GM18498 (cell line): ENCODE data around the gene KMT2C.

Experiments used
- ATAC-seq: cut with Tn5 transposase; IDR thresholded peaks from one replicate; pipeline ENCODE4 v1.9.1; 2021; ENCODE audit warnings: mild to moderate bottlenecking, moderate library complexity; ENCODE audit not compliant: unreplicated experiment

The KMT2C gene

DNA sequence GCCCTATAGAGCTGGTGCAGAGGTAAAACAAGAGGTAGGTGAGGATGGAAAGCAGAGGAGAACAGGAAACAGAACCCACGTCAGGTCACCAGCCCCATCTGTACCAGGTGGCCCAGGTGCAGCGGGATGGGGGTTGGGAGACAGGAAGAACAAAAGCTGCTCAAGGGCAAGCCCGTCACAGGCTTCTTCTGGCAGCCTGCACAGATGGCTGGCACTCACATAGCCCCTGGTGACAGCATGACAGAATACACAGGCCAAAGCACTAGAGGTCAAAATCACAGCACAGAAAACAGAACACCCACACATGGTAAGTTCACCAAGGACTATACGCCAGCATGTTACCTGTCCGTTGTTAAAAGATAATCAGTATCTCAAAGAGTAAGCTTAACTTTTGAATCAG lies 283.5 kb downstream of the KMT2C start:
- no peak for ATAC-seq

DNA sequence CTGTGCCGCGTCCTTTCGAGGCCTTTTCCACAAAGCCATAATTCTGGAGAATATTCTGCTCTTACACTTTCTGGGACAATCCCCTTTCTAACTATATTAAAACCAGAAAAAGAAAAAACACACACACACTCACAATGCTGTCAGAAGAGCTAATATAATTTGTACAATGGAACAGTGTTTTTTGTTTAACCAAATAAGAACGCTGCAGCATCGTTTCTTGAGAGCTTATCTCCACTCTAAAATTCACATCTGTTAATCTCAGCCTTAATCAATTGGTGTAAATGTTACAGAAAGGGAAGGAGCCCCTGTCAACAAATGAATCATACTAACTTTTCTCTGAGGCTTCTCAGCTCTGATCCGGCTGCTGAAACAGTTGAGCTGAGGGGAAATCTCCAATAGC lies 286.4 kb downstream of the KMT2C start:
- ATAC-seq = no peak

DNA sequence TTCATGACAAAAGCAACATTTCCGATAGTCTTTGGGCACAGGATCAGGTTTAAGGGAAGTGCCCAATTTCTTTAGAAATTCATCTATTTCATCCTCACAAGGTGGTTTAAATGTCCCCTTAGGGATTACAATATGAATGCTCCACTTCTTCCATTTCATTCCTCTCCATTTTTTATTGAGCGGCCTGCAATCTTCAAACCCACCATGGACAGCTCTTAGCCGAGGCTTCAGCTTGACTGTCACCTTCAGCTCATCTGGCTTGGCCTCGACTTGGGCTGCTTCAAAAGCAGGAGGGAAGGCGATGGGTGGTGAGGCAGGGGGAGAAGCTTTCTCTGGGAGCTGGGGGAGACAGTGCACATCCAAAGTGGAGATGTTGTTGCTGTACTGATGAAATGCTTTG lies 287.1 kb downstream of the KMT2C start:
- no peak for ATAC-seq

GRCh38 chr7:152145853-152146466 lies 289.8 kb downstream of the KMT2C start:
- ATAC-seq = no peak

DNA sequence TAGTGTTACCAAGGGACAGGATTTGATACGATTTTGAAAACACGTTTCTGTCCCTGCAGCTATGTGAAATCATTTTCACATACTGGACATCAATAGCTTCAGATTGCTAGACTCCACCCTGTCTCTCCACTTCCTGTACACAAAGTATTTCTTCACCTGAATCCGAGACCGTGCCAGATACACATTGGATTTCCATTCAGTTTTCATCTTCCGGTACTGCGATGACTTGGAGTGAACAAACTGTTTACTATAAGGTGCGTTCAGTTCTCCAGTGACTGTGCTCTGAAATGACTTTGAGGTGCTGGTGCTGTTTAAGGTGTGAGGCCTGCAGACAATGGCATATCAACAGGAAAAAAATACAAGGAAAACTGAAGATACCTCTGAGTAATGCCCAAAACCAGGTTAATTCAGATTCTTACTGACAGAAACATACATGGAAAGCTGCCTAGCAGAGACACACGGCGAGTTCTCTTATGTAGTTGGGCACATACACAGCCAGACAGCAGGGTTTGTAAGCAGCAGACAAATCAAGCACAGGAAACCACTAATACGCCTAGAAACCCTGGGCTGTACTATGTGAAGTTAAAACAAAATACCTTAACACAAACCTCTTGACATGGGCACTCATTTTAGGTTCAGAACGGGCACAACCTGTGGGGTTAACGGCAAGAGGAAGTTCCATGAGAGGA lies 291.1 kb downstream of the KMT2C start:
- no peak for ATAC-seq

DNA sequence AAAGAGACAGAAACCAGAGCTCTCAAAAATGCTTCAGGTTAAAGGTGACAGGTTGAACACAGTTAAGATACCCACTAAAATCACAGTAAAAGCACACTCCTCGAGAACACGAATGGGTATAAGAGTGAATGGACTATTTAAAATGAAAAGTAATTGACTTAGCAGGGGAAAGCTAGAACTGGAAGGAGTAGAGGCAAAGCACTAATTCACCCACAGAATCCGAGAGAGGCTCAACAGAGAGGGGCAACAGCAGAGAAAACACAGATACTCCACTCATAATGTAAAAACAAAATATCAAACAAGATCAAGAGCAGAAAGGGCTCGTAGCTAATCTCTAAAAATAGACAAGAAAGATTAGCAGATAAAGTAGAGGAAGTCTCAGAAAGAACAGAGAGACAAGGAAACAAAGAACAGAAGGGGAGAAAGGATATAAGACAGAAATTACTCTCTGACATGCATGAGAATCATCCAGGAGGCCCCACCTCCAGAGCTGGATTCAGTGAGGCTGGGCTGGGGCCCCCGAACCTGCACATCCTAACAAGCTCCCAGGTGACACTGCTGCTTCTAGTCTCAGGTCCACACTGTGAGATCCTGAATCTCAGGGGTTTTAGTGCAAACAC lies 292.7 kb downstream of the KMT2C start:
- ATAC-seq = no peak

DNA sequence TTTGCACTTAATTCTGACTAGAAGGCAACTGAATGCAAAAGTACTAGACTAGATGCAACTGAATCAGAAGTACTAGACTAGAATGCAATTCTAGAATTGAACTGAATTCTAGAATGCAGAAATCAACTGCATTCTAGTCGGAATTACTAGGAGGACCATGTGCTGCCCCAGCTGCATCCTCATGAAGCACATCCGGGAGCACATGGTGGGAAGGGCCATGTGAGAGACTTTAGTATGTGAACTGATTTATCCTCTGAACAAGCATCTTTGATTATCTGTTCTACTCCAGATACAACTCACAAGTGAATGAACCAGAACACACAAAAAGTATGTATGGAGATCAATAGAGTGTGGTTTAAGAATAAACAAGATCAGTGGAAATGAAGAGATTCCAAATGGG lies 295.2 kb downstream of the KMT2C start:
- no peak for ATAC-seq

DNA sequence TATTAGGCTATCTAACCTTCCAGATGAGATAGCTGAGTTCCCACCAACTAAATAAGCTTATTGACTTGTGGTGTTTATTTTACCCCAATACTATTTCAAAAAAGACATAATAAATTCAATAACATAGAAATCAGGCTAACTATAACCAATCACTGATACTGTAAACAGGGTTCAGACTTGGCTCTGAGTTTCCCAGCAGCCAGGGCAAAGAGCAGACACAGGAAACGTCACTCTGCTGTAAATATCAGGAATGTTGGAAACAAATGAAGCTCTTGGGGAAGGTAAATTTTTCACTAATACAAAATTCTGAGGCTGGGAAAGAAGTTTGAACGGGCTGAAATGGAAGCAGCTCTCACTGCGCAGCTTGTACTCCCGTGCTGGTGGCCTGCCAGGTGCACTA lies 295.7 kb downstream of the KMT2C start:
- no peak for ATAC-seq

- ATAC-seq = no peak
Measured at GRCh38 chr7:152137476-152138025, 298.3 kb downstream of the KMT2C start.

GRCh38 chr7:152136686-152137085 lies 299.1 kb downstream of the KMT2C start:
- ATAC-seq = no peak

DNA sequence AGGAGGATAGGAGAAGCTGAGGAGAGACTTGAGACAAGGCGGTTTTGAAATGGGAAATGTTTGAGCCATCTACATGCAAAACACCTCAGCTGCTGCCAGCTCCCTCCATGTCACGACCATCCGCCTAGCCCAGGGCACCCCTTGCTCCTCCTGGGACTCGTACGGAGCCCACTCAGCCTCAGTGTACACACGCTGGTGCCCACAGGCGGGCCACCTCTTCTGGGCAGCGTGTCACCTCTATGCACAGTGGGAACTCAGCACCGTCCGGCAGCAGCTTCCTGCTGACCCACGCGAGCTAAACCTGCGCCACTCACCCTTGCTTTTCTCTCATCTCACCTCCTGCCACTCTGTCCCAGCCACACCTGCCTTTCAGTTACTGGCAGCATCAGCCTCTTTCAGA lies 302.0 kb downstream of the KMT2C start:
- ATAC-seq = no peak

GRCh38 chr7:152132812-152133211 lies 303.0 kb downstream of the KMT2C start:
- no peak for ATAC-seq

GRCh38 chr7:152131981-152132494 lies 303.8 kb downstream of the KMT2C start:
- no peak for ATAC-seq

DNA sequence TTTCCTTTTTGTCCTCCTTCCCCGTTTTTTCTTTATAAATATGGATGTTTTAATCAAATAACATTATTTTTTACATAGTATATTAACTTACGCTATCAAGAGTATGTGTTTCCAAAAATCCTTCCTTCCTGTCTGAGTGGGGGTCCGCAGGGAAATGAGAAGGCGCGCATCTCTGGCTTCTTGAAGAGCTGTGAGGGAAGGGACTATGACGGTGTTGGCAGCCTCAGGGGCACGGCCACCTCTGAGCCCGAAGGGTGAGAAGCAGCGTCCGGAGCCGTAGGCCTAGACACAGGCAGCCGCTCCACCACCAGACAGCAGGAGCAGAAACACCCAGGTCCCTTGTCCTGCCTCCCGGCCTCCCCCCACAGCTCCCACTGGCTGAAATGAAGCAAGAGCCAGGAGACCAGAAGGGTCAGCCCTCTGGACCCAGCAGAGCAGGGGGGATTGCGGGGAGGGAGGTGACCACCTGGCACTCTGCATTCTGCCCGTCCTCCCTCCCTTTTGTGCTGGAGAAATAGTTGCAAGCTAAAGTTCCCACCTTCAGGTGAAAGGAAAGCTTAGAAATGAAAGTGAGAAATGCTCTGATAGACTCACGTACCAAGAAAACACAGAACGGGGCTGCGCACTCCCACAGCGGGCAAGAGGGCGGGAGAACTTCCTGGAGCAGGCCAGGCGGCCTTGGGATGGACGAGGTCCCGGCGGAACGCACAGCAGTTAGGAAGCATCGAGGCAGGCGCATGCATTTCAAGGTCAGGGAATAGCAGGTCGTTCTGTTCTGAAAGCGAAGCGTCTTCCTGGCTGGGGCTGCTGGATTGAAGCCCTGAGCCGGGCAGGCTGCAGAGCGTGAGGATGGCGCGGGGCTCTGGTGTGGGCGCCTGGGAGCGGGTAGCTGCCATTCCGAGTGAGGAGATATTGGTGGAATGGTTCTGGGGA lies 304.9 kb downstream of the KMT2C start:
- ATAC-seq = no peak

GRCh38 chr7:152129682-152130081 lies 306.1 kb downstream of the KMT2C start:
- no peak for ATAC-seq

GRCh38 chr7:152128741-152129461 lies 306.9 kb downstream of the KMT2C start:
- ATAC-seq = no peak

DNA sequence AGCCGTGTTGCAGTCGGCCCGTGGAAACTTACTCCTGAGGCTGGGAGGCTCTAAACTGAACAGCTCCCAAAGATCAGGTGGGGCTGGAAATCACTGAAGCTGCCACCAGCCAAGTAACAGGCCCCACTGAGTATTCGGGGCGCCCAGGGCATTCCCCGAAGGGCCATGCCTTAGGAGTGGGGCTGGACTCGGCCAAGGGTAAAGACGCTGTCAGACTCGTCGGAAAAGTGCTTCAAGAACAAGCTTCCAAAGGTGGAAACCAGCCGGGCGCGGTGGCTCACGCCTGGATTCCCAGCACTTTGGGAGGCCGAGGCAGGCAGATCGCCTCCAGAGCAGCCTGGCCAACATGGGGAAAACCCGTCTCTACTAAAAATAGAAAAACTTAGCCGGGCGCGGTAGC lies 307.6 kb downstream of the KMT2C start:
- no peak for ATAC-seq

- ATAC-seq = no peak
Measured at GRCh38 chr7:152127229-152127628, 308.6 kb downstream of the KMT2C start.

- no peak for ATAC-seq
Measured at GRCh38 chr7:152126741-152127140, 309.1 kb downstream of the KMT2C start.

DNA sequence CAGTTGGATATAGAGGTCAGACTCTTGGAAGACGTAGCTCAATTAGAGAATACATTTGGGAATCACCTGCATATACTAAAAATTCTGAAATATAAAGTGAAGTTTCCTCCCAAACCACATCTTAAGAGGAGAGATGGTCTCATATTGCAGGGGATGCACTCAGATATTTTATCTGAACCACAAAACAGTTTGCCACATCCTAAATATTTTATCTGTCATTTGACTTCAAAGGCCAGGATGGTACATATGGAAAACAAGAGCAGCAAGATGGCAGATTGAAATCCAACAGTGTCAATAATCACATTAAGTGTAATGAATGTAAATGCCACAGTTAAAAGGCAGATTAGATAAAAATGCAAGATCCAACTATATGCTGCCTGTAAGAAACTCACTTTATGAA lies 313.3 kb downstream of the KMT2C start:
- ATAC-seq = no peak
